ENCODE measurements around the gene FOXK1.

FOXK1 gene

DNA sequence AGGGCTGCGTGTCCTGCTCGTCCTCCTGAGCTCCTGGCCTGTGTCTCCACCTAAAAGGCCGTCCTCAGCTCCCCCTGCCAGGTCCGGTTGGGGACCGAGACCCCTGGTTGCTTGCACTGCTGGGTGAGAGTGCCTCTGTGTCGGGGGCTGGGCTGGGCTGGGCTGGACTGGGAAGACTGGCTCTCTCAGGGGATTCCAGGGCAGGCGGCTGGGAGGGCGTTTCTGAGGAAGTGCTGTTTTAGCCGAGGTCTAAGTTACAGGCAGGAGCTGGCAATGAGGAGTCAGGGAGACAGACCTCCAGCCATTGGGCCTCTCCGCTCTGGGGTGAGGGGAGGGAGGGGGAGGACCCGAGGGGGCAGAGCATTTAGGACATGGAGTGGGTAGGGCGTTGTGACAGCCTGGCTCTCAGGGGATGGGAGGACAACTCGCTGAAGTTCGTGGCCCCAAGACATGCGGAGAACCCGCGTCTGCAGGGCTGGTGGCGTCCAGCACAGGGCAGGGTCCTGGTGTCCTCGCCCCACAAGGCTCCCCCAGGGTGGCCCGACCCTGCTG is 20.9 kb downstream of the FOXK1 start:
- TF ChIP-seq CTCF (IDR thresholded peaks at IDR 0.05; ENCODE audit: low read depth, low read length) (no peak), MYC (IDR thresholded peaks at IDR 0.05; ENCODE audit: low read depth, low read length) (no peak), MAX (IDR thresholded peaks at IDR 0.05; ENCODE audit: low read depth, low read length) (no peak)
- H3K4me3 ChIP-seq (ENCODE audit: low read depth, low read length), result no peak overlapping the region

DNA sequence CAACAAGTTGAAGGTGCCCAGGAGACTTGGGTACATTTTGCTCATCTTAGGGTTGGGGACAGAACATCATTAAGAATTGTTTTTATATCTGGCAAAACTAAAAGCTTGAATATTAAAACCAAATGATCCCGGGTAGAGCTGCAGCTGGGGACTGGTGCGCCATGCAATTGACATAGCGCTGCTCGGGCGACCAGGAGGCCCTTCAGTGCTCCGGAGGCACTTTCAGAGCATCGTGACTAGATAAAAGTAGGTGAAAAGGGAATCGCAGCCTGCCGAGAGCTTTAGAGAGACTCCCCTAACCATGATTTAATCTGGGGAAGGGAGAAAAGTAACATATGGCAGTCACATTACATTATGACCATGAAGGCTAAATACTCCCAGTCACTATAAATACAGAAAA is 21.4 kb downstream of the FOXK1 start:
- no peak for DNase-seq (ENCODE audit: low read depth)
- TF ChIP-seq MYC (IDR thresholded peaks at IDR 0.05; ENCODE audit: low read depth, low read length) (no peak), MAX (IDR thresholded peaks at IDR 0.05; ENCODE audit: low read depth, low read length) (no peak), POLR2A (IDR thresholded peaks at IDR 0.05; ENCODE audit: extremely low read depth, insufficient read length) (no peak), CTCF (IDR thresholded peaks at IDR 0.05; ENCODE audit: low read depth, low read length) (no peak)
- H3K4me3 ChIP-seq (ENCODE audit: low read depth, low read length), result no peak overlapping the region

More for the DNA sequence above, 20.9 kb downstream of the FOXK1 start:
- DNase-seq (ENCODE audit: low read depth), result peak; percentile 39

GRCh38 chr7:4706384-4707216 is 24.5 kb downstream of the FOXK1 start:
- peak; percentile 31 for DNase-seq (ENCODE audit: low read depth)
- TF ChIP-seq MYC (IDR thresholded peaks at IDR 0.05; ENCODE audit: low read depth, low read length) (no peak), POLR2A (IDR thresholded peaks at IDR 0.05; ENCODE audit: extremely low read depth, insufficient read length) (no peak), CTCF (IDR thresholded peaks at IDR 0.05; ENCODE audit: low read depth, low read length) (no peak), MAX (IDR thresholded peaks at IDR 0.05; ENCODE audit: low read depth, low read length) (no peak)
- no peak overlapping the region for H3K4me3 ChIP-seq (ENCODE audit: low read depth, low read length)

DNA sequence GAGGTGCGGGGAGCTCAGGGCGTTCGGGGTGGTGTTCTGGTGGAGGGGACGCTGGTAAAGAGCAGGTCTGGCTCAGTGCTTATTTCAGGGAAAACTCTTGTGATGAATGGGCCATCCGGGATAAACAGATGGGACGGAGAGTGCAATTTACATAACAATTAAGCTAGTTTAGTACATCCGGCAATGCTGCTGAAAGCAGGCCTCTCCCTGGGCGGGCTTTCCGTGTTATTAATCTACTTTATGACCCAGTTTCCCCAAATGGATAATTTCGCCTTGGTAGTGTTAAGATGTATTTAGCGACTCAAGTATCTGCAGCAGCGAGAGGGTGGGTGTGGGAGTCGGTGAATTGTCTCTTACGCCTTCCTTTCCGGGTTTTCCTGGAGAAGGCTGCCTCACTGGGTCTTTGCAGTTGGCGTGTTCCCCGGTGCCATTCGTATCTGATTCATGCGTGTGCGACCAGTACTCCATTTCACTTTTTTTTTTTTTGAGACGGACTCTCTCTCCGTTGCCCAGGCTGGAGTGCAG is 25.2 kb downstream of the FOXK1 start:
- no peak overlapping the region for H3K4me3 ChIP-seq (ENCODE audit: low read depth, low read length)
- DNase-seq (ENCODE audit: low read depth), result no peak
- TF ChIP-seq MAX (IDR thresholded peaks at IDR 0.05; ENCODE audit: low read depth, low read length) (no peak), MYC (IDR thresholded peaks at IDR 0.05; ENCODE audit: low read depth, low read length) (no peak), POLR2A (IDR thresholded peaks at IDR 0.05; ENCODE audit: extremely low read depth, insufficient read length) (no peak), CTCF (IDR thresholded peaks at IDR 0.05; ENCODE audit: low read depth, low read length) (no peak)

DNA sequence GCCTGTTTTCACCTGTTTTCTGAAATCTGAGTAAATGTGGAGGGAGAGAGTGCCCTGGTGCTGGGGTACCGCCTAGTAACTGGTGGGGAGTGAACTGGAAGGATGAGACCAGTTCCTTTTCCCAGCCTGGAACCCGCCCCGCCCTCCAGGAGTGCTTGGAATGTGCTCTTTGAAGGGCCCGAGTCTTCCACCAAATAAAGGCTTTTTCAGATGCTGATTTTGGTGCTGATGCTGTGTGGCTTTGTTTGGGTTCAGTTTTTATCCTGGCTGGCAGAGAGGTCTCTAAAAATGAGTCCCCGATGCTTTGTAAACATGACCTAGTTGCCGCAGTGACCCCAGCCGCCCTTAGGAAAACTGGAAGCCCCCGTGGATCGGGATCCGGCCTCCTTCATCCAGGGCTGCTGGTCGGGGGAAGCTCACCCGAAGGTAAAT is 25.9 kb downstream of the FOXK1 start:
- TF ChIP-seq MAX (IDR thresholded peaks at IDR 0.05; ENCODE audit: low read depth, low read length) (no peak), MYC (IDR thresholded peaks at IDR 0.05; ENCODE audit: low read depth, low read length) (no peak)
- no peak for DNase-seq (ENCODE audit: low read depth)
- H3K4me3 ChIP-seq (ENCODE audit: low read depth, low read length), result no peak overlapping the region

DNA sequence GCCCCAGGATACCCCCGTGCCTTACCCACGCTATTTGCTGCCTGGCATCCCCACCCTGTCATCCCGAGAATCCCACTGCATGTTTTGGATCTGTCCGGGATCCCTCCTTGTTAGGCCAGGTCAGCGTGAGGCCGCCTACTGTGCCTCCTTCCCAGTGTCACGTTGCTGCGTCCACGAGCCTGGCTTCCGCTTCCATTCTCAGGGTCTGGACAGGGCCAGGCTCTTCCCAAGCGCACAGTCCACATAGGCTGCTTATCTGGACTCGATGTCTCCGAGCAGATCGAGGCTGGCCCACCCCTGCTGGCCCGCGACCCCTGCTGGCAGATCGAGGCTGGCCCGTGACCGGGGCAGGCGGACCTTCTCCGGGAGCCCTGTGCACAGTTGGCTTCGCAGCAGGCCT is 27.1 kb downstream of the FOXK1 start:
- no peak overlapping the region for H3K4me3 ChIP-seq (ENCODE audit: low read depth, low read length)
- no peak for DNase-seq (ENCODE audit: low read depth)
- TF ChIP-seq MYC (IDR thresholded peaks at IDR 0.05; ENCODE audit: low read depth, low read length), result no peak
- no peak for TF ChIP-seq MAX (IDR thresholded peaks at IDR 0.05; ENCODE audit: low read depth, low read length)
- no peak for TF ChIP-seq CTCF (IDR thresholded peaks at IDR 0.05; ENCODE audit: low read depth, low read length)
- TF ChIP-seq POLR2A (IDR thresholded peaks at IDR 0.05; ENCODE audit: extremely low read depth, insufficient read length), result no peak
